ENCODE data around the gene NTRK1.

- TF ChIP-seq CTCF (IDR thresholded peaks at IDR 0.05) (peak; percentile 31 to 78 (median 70)), POLR2A (IDR thresholded peaks at IDR 0.05) (no peak), POLR2AphosphoS5 (IDR thresholded peaks at IDR 0.05) (peak; percentile 20)
Observed at GRCh38 chr1:156889802-156890580, 29.3 kb downstream of the NTRK1 start.

Measured in prostate gland (tissue), 2 donors.